B cell (primary cell): Measurements from ENCODE around the gene TXNDC17. TPM values are rescaled to one million over a fixed set of nuclear protein-coding genes. Genes with fewer than 3 reads are reported as not detected.
A peak's percentile ranks its signal among the peaks of the same experiment; 100 is the strongest.

Experiments used
- ATAC-seq: fragments of 200-7000 bp; cut with Tn5 transposase; one replicate; pipeline ENCODE4 v1.10.0; 2021; ENCODE audit warnings: low read depth, mild to moderate bottlenecking, moderate number of reproducible peaks, moderate library complexity
- CTCF ChIA-PET: fragments of 350-600 bp; sonication (Branson Sonifier 250); formaldehyde crosslinking; loops from one replicate; lab custom pipeline; 2021; ENCODE audit warnings: antibody characterized with exemption, inconsistent platforms; lab: Charles Lee
- POLR2A ChIA-PET: fragments of 350-600 bp; sonication (Branson Sonifier 250); formaldehyde crosslinking; loops from one replicate; lab custom pipeline; 2021; ENCODE audit warnings: antibody characterized with exemption; lab: Charles Lee
- DNase-seq: peaks from one replicate; pipeline ENCODE4 v3.0.0; 2013
- H2AFZ ChIP-seq: 2 replicates; pipeline ENCODE4 v1.6.1; 2012; ENCODE audit warnings: mild to moderate bottlenecking, low read depth, low read length; ENCODE audit not compliant: insufficient read depth, poor library complexity, severe bottlenecking
- H3K27ac ChIP-seq, 2 donors: 1 replicate in 1 of 2; 2 replicates in 1 of 2; pipeline ENCODE4 v1.5.1; 2012 to 2013; ENCODE audit warnings: low read length in 2 of 2, mild to moderate bottlenecking in 2 of 2, moderate library complexity in 1 of 2
- H3K27me3 ChIP-seq, 4 experiments: fragments of 200-600 bp in 1 of 4; sonication (generic) in 1 of 4; replicated peaks in 1 of 4; 1 replicate in 2 of 4; 2 replicates in 2 of 4; pipeline versions ENCODE4 v1.6.1 to v1.7.0; 2013 to 2016; ENCODE audit warnings: low read length in 3 of 4, mild to moderate bottlenecking in 2 of 4, mixed read lengths in 1 of 4, moderate library complexity in 1 of 4; ENCODE audit not compliant: insufficient read depth in 4 of 4, control insufficient read depth in 3 of 4; ENCODE audit errors: control extremely low read depth in 1 of 4
- H3K36me3 ChIP-seq, 2 experiments: replicated peaks in 1 of 2; 1 replicate in 1 of 2; 2 replicates in 1 of 2; pipeline versions ENCODE4 v1.6.1 to v1.7.1; 2013; ENCODE audit warnings: low read length in 1 of 2; ENCODE audit not compliant: insufficient read depth in 2 of 2, control insufficient read depth in 1 of 2; ENCODE audit errors: control extremely low read depth in 1 of 2, extremely low read depth in 1 of 2
- H3K4me1 ChIP-seq, 2 donors: fragments of 200-600 bp in 1 of 2; sonication (generic) in 1 of 2; 1 replicate in 1 of 2; 2 replicates in 1 of 2; pipeline versions ENCODE4 v1.5.1 to v1.6.1; 2013 to 2017; ENCODE audit warnings: low read length in 2 of 2; ENCODE audit not compliant: control insufficient read depth in 2 of 2, insufficient read depth in 2 of 2
- H3K4me2 ChIP-seq: replicated peaks from 2 replicates; pipeline ENCODE3; 2012; ENCODE audit warnings: mild to moderate bottlenecking, low read depth, low read length; ENCODE audit not compliant: poor library complexity, severe bottlenecking
- H3K4me3 ChIP-seq, 5 experiments: fragments of 200-600 bp in 1 of 5; sonication (generic) in 1 of 5; 1 replicate in 3 of 5; 2 replicates in 2 of 5; pipeline versions ENCODE4 v1.5.1 to v1.7.0; 2011 to 2016; ENCODE audit warnings: low read length in 4 of 5, mild to moderate bottlenecking in 4 of 5, low read depth in 2 of 5, control low read depth in 1 of 5, moderate library complexity in 1 of 5; ENCODE audit not compliant: insufficient read depth in 1 of 5; ENCODE audit errors: control extremely low read depth in 1 of 5, extremely low read depth in 1 of 5
- H3K79me2 ChIP-seq: fragments of 200-600 bp; sonication (generic); one replicate; pipeline ENCODE4 v1.6.0; 2016; ENCODE audit warnings: low read length; ENCODE audit not compliant: control insufficient read depth, insufficient read depth
- H3K9ac ChIP-seq: fragments of 200-600 bp; sonication (generic); 2 replicates; pipeline ENCODE4 v1.6.1; 2017; ENCODE audit warnings: mild to moderate bottlenecking, low read length, moderate library complexity
- H3K9me3 ChIP-seq, 3 donors: one replicate each; pipeline versions ENCODE4 v1.6.1 to v1.7.1; 2013; ENCODE audit warnings: low read length in 2 of 3; ENCODE audit not compliant: control insufficient read depth in 2 of 3, insufficient read depth in 1 of 3; ENCODE audit errors: control extremely low read depth in 1 of 3
- H4K20me1 ChIP-seq: 2 replicates; pipeline ENCODE4 v1.6.0; 2012; ENCODE audit warnings: mild to moderate bottlenecking, low read length; ENCODE audit not compliant: insufficient read depth, control insufficient read depth, poor library complexity, severe bottlenecking
- H3K27ac Mint-ChIP-seq: one replicate; pipeline ENCODE4 v1.8.0; 2021; ENCODE audit warnings: mixed read lengths
- H3K27me3 Mint-ChIP-seq: one replicate; pipeline ENCODE4 v1.8.0; 2021; ENCODE audit warnings: mixed read lengths
- H3K4me1 Mint-ChIP-seq: one replicate; pipeline ENCODE4 v1.8.0; 2021; ENCODE audit warnings: mixed read lengths
- H3K4me3 Mint-ChIP-seq: one replicate; pipeline ENCODE4 v1.8.0; 2021; ENCODE audit warnings: mixed read lengths
- H3K9me3 Mint-ChIP-seq: one replicate; pipeline ENCODE4 v1.8.0; 2022; ENCODE audit warnings: mixed read lengths; ENCODE audit not compliant: insufficient read depth
- CTCF ChIP-seq: fragments of 200-600 bp; IDR thresholded peaks from one replicate; pipeline ENCODE4 v1.8.0; 2022; ENCODE audit warnings: antibody characterized with exemption, mild to moderate bottlenecking
- EZH2 ChIP-seq: IDR thresholded peaks from 2 replicates; pipeline ENCODE4 v1.6.1; 2012; ENCODE audit warnings: borderline replicate concordance, low read depth, mild to moderate bottlenecking, moderate library complexity, low read length; ENCODE audit not compliant: insufficient read depth, poor library complexity, severe bottlenecking
- WGBS: methylation state at CpG from one replicate; pipeline ENCODE4 v1.1.5; 2013; ENCODE audit warnings: missing lambda C conversion rate; ENCODE audit not compliant: insufficient coverage; 5-methylcytosine and 5-hydroxymethylcytosine counted together
- intact Hi-C: fragments of 100-400 bp; cut with micrococcal nuclease; formaldehyde crosslinking; loops from one replicate; pipeline ENCODE4 v1.10.0; 2022
- polyA plus RNA-seq: library from polyadenylated mRNA; depleted of rRNA; stranded (reverse); fragments of >200 nt; gene quantifications from 2 replicates; pipeline ENCODE4 v1.2.3, GENCODE V29; 2012
- total RNA-seq, 2 donors: library from RNA; stranded (reverse); fragments of 120-200 nt in 1 of 2; gene quantifications; 1 replicate in 1 of 2; 2 replicates in 1 of 2; pipeline versions ENCODE4 v1.2.3 to v1.2.4, GENCODE V29; 2013 to 2022

Gene TXNDC17
- total and polyA plus RNA-seq, 2 donors (not counting 1 experiment from before 2014, with no cell fraction given) = 19.5 to 33.7 TPM

DNA sequence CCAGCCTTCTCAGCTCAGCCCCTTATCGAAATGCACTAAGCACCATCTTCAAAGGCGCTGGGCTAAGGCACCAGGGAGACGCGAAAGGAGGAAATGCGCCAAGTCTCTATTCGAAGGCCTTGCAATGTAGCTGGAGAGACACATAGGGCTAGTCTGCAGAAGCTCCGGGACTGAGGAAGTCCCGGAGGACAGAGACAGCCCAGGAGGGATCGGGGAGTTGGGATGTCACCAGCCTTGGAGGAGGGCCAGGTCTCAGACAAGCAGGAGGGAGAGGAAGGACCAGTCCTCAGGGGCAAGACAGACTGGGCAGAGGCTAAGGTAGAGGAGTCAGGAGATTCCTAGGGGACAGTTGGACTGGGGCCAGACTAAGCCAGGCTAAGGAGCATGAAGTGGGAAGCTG is 19.2 kb downstream of the TXNDC17 start:
- ChIA-PET CTCF (interaction anchor here (0.8 to 2.0 kb wide), 5 partner anchors 9 to 236 kb away, joined by 3 to 7 read pairs (median 5); partner anchors contain the start of genes C17orf100 and MED31), POLR2A (interaction anchor here (3.3 kb wide), 1 partner anchor 10 kb away, joined by 17 read pairs; the partner anchor contains the start of genes C17orf100 and MED31)
- intact Hi-C loops = no loop called here
- peak overlapping the region; percentile 31 to 76 for H3K27ac ChIP-seq
- peak overlapping the region in 1 of 5 experiments; percentile 54 for H3K4me3 ChIP-seq
- H3K9me3 Mint-ChIP-seq = no peaks in the 10 kb centered on the region
- peak overlapping the region; percentile 27 for H2AFZ ChIP-seq
- H3K79me2 ChIP-seq = peaks cover 23% of the 10 kb centered on the region
- H3K27ac Mint-ChIP-seq = peak overlapping the region; percentile 84
- no peak for DNase-seq
- H4K20me1 ChIP-seq = no peaks in the 10 kb centered on the region
- peaks cover 0 to 7% of the 10 kb centered on the region in 2 experiments for H3K36me3 ChIP-seq
- H3K4me1 Mint-ChIP-seq = peaks cover 63% of the 10 kb centered on the region
- peak overlapping the region; percentile 78 for H3K4me2 ChIP-seq
- H3K27me3 Mint-ChIP-seq = no peaks in the 10 kb centered on the region
- H3K9ac ChIP-seq = peak overlapping the region; percentile 43
- 76% methylated on average over 9 of the region's 9 CpGs for WGBS
- TF ChIP-seq EZH2 (no peak), CTCF (no peak)
- H3K4me3 Mint-ChIP-seq = peak overlapping the region; percentile 73
- no peak for ATAC-seq
- H3K27me3 ChIP-seq = no peaks in the 10 kb centered on the region
- H3K9me3 ChIP-seq = peaks cover 0 to 5% (median 0%) of the 10 kb centered on the region in 3 donors
- H3K4me1 ChIP-seq = peaks cover 41 to 65% of the 10 kb centered on the region in 2 donors

DNA sequence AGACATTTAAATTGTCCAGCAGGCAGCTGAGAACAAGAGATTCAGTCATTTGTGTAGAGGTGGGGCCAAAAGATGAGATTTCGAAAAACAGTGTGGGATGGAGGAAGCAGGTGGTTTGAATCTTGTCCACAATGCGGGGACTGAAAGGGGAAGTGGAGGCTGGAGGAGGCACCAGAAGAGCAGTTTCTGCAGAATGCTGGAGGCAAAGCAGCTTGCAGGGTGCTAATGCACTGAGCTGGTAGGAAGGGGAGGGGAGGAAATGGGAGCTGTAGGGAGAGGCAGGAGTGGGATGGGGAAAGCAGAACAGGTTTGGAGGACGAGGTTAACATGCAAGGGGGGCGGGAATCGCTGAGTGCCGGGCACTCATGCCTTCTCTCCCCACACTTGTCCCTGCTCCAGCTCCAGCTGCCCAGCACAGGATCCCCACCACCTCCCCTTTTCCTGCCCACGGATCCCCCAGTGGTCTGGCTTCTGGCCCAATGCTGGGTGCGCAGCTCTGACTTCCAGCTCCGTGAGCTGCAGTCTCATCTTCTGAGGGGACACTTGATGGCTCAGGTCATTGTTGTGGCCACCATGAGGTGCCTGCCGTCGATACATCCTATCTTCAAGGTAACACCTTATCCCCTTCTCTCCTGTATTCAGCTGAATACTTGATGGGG is 20.1 kb downstream of the TXNDC17 start:
- Histone ChIP-seq H3K4me1 (peaks cover 41 to 61% of the 10 kb centered on the region in 2 donors), H3K4me3 (peak overlapping the region in 4 of 5 experiments; percentile 18 to 54 (median 40)), H2AFZ (peak overlapping the region; percentile 27), H3K9me3 (peaks cover 0 to 4% (median 0%) of the 10 kb centered on the region in 3 donors), H3K79me2 (peaks cover 29% of the 10 kb centered on the region), H3K36me3 (peaks cover 0 to 9% of the 10 kb centered on the region in 2 experiments), H3K9ac (peak overlapping the region; percentile 43), H3K27me3 (no peaks in the 10 kb centered on the region), H3K4me2 (peak overlapping the region; percentile 78), H3K27ac (peak overlapping the region; percentile 31 to 76), H4K20me1 (no peaks in the 10 kb centered on the region)
- H3K4me3 Mint-ChIP-seq = peak overlapping the region; percentile 73
- no peaks in the 10 kb centered on the region for H3K27me3 Mint-ChIP-seq
- peak overlapping the region; percentile 84 for H3K27ac Mint-ChIP-seq
- POLR2A ChIA-PET = interaction anchor here (0.9 to 3.3 kb wide), 2 partner anchors 10 to 21 kb away, joined by 3 to 17 read pairs; partner anchors contain the start of genes C17orf100, KIAA0753, MED31 and TXNDC17
- whole genome bisulfite sequencing = 0% methylated on average over 8 of the region's 11 CpGs
- DNase-seq = peak; percentile 78
- intact Hi-C loops = no loop called here
- peak; percentile 70 for ATAC-seq
- H3K9me3 Mint-ChIP-seq = no peaks in the 10 kb centered on the region
- CTCF ChIA-PET = interaction anchor here (0.9 to 2.0 kb wide), 4 partner anchors 9 to 1072 kb away, joined by 3 to 7 read pairs (median 6); partner anchors contain the start of genes C17orf100 and MED31
- TF ChIP-seq CTCF (no peak), EZH2 (no peak)
- H3K4me1 Mint-ChIP-seq = peaks cover 58% of the 10 kb centered on the region
